Stimulated activated CD4-positive, alpha-beta T cell treated with anti-CD3 and anti-CD28 coated beads, Interleukin-4, amount 100 ng/mL, for 24 hours (primary cell): ENCODE measurements around the gene ERC1.

ENCODE experiments used
- DNase-seq: peaks from one replicate; pipeline ENCODE4 v3.0.0-alpha.2; 2020

Gene ERC1

DNA sequence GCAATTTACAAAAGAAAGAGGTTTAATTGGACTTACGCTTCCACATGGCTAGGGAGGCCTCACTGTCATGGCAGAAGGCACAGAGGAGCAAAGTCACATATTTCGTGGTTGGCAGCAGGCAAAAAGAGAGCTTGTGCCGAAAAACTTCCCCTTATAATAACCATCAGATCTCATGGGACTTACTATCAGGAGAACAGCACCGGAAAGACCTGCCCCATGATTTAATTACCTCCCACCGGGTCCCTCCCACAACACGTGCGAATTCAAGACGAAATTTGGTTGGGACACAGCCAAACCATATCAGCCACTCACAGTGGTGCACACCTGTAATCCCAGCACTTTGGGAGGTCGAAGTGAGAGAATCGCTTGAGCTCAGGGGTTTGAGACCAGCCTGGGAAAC is 534.8 kb downstream of the ERC1 start:
- DNase-seq, result no peak

DNA sequence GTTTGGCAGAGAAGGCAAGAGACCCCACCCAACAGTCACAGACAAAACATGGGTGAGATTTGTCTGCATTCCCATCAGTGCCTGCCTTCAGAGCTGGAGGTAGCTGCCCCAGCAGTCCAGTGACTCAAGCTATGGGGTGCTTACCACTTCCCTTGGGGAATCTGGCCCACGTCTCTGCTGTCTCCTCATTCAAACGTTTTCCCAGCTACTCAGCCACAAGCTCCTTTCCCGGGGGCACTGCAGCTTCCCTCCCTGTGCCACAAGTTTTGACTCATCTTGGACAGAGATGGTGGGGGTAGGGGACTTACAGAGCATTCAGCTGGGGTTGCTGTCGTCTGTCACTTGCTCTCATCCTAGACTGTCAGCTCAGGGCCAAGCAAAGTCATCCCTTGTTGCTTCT is 536.8 kb downstream of the ERC1 start:
- DNase-seq, result no peak

DNA sequence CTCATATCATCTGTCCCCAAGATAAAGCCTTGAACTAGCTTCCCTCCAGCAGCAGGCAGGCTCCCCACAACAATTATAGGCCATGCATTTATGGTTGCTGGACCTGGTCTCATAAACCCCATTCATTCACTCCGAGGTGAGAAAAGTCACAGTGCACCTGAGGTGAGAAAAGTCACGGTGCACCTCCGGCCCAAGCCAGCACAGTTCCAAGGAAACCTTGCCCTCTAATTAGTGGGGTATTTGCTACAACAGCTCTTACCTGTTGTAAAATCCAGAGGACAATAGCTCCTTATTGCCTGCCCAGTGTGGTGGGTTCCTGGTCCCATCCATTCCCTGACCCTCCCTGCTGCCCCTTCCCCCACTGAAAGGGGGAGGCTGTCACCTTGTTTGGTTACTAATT is 537.8 kb downstream of the ERC1 start:
- no peak for DNase-seq

DNA sequence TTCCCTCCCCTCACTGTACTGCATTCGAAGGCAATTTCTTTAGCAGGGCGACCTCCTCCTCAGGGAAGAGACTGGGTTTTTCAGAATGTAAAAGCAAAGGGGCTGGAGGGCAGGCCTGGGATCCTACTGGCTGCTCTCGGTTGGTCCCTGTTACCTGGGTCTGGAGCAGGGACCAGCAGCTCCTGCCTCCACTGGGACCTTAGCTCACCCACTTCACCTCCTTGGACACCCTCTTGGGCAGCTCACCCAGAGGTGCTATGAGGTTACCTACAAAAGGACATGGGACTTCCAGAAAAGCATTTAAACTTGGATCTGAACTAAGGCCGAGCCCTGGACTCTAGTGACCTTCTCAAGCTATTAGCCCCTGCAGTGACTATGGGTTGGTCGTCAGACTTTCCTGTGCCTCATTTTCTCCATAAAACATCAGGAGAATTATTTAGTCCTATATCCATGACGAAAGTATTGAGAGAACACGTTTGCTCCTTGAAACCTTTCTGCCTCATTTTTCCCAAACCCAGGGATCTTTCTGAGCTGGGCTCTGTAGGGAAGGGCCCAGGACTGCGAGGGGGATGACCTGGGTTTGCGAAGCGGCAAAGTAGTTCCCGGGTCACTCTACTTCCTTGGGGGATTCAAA is 538.3 kb downstream of the ERC1 start:
- no peak for DNase-seq

DNA sequence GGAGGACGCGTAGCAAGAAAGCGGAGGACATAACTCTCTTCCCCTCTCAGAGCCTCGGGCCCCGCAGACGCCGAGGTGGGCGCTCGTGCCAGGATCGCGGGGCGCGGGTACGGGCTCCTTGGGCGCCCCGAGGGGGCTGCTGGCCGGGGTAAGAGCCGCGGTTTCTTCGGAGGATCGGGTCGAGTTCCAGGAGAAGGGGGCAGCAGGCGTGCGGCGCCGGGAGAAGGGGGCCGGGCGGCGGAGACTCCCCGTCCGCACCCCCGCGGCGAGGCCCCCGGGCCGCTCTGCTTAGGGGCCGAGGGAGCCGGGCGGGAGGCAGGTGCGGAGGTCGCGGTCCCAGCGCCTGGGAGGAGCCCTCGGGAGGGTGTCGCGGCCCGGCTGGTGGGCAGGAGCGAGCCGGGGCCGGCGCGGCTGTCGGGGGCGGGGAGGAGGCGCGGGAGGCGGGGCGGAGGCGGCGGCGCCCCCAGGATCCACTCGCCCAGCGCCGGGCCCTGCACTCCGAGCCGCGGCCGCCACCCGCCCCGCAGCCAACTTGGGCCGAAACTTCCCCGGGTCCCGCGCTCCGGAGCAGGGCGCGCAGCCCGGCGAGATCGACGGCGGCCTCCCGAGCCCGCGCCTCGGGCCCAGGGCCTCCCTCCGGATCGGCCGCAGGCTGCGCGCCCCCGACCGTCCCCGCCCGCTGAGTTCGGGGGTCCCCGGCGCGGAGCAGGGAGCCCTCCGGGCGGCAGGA is 539.0 kb downstream of the ERC1 start:
- DNase-seq, result no peak

DNA sequence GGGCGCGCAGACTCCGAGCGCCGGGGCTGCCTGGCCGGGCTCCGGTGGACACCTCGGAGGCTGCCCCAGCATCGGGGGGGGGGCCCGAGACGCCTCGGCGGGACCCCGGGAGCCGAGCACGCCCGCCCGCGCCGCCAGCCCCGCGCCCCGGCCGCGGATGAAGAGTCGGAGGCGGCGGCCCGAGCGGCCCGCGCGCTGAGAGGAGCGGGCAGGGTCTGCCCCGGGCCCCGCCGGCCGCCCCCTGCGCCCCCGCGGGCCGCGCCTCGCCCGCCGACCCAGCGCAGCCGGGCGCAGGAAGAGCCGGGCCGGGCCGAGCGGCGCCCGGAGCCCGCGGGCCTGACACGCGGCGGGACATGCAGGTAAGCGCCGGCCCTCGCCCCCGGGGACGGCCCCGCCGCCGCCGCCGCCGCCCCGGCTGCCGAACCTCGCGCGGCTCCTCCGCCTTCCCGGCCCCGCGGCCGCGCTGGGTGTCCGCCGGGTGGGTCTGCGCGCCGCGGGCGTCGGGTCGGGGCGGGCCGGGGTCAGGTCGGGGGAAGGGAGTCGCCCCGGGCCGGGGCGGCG is 539.6 kb downstream of the ERC1 start:
- DNase-seq, result no peak

DNA sequence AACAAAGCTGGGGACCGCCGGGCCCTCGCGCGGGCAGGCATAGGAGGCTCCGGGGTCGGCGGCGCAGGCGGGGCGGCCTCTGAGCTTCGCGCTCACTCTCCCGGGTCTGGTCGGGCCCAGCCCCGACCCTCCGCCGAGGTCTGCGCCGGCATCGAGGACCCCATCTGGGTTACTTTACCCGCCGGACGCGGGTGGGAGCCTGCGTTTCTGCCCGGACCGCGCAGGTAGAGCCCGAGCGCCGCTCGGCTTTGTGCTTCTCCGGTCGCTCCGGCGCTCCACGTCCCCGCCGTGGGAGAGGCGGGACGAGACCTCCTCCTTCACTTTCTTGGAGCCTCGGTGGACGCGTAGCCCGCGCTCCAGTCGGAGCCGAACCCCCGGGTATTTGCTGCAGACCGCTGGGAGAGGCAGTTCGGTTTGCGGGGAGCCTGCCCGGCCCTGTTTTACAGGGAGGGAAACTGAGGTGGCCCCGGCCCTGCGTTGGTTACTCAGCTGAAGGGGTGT is 540.2 kb downstream of the ERC1 start:
- no peak for DNase-seq

DNA sequence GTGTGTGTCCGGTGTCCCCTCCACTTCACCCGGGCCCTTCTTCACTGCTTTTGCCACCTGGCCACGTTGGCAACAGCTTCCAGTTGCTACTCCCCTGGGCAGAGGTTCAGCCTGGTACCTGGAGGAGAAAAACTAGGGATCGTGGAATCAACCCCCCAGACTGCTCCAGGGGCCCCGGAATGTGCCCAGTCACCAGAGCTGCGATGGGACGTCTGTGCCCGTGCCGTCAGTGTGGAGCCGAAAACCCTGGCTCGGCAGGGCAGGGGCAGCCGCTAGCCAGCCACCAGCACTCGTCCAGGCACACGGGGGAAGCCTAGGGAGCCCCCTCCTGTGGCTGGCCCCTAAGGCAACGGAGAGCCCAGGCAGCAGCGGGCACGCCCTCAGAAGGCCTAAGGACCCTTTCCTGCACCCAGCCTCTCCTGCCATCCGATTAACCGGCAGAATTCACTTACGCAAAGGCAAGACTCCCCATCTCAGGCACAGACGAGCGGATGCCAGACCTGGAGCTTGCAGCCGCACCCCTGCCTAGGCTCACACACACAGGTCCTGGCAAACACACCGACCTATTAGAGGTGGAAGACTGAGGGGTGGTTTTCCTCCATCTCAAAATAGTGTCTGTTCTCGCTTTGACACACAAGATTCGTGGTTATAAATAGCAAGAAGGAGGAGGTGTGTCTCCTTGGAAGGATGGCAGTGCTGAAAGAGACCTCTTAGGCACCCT is 540.8 kb downstream of the ERC1 start:
- no peak for DNase-seq

DNA sequence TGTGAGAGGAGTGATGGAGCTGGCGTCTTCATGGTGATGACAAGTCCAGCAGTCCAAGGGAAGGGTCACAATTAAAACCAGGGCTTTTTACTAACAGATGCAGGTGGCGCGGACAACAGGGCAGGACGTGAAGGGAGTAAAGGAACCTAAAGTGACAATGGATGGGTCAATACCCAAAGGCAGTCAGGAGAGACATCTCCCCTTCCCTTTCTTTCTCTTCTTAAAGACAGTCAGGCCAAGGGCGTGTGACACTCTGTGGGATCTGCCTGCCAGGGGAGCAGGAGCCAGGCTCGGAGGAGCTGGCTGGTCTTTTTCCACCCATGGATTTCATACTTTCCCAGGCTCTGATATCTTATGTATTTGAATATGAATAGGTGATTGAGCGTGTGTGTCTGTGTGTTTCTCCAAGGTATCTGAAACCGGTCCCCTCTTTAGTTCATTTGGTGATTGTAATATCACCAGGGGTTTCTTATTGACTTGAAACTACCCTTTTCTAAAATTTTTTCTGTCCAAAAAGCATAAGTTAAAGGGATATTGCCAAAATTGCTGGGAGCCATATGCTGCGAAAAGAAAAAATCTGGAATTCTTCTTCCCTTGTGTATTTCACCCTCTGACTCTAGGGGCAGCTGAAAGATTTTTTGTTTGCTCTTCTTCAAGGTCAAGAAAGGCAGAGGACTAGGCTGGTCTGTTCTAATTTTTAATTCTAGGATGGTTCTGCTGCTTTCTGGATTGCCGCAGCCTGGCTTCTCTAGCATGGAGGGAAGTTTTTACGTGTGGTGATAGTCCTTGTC is 541.5 kb downstream of the ERC1 start:
- DNase-seq, result no peak

DNA sequence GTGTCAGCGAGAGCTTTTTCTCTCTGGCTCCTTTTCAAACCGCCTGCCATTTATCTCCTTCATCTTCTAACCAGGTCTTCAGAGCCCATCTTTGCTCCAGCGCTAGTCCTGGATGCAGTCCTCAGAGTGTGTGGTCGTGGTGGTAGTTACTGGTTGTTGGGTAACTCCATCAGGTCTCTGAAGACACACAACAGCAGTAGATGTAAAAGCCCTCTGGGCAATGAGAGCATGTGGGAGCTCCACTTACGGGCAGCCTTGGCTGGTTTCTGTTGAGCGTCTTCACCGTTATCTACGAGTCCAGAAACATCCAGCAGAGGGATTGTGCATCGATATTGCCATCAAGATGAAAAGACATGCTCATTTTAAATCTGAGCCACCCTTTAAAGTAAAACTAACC is 542.2 kb downstream of the ERC1 start:
- peak; percentile 25 for DNase-seq

DNA sequence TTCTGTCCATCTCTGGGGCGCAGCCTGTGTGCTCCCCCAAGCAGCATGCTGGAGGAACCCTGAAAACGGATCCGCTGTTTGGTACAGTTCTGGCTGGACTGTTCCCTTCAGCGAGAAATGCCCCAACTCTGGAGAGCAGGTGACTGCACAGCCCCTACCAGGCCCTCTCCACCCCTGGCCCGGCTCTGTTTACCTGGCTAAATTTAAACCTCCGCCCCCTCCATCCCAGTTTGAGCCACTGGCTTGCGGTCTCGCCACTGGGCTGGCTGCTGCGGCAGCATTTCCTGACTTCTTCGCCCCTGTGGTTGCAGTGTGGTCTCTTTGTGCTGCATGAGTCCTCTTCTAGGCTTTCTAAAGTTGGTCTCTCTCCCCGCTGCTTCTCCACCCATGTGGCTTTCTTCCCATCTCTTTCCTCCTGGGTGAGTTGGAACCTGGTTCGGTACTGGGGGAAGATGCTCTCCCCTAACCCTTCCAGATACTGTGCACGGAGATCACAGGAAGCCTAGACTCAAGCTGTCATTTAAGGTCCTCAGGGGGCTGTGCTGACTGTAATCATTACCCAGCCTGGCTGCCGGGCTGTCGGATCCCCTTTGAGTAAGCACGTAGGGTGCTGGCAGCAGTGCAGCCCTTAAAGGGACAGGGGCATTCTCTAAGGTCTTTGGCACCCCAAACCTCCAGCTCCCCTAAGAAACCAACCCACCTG is 542.7 kb downstream of the ERC1 start:
- peak; percentile 41 for DNase-seq

DNA sequence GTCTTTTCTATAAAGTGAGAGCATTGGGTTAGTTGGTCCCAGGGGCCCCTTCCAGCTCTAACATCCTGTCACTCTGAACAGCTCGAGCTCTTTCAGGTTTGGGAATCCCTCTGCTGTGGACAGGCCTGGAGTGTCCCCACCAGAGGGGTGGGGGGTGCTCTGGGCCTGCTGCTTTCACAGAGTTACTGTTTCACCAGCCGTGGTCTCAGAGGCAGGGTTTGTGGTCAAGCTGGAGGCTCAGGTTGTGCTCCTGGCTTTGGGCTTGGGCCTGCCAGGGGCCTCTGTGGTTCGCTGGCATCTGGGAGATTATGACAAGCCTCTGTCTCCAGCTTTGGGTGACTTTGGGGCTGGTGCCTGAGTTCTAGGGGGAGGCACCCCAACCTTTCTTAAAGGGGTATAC is 543.7 kb downstream of the ERC1 start:
- DNase-seq, result no peak

DNA sequence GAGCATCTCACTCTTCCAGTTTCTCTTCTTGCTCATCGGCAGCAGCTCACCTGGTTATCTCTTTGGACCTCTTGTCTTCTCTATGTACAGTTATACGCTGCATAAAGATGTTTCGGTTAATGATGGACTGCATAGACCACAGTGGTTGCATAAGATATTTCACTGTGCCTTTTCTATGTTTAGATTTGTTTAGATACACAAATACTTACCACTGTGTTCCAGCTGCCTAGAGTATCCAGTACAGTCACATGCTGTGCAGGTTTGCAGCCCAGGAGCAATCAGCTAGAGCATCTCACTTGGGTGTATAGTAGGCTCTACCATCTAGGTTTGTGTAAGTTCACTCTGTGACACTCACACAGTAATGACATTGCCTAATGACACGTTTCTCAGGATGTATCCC is 545.8 kb downstream of the ERC1 start:
- DNase-seq, result no peak

DNA sequence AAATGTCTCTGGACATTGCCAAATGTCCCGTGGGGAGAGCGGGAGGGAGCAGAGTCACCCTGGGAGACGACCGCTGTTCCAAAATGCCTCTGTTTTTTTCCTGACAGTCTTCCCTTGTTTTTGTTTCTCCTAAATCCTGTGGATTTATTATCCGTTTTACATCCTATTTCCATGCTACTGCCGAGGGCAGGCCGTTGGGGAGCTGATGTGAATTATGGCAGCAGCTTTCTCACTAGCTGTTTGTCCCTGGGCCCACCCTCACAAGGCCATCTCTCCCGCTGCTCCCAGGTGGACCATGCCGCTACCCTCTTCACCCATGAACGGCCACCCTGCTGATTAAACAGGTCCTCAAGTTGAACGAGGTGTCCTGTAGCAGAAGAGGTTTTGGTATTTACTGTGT is 548.1 kb downstream of the ERC1 start:
- DNase-seq, result no peak

DNA sequence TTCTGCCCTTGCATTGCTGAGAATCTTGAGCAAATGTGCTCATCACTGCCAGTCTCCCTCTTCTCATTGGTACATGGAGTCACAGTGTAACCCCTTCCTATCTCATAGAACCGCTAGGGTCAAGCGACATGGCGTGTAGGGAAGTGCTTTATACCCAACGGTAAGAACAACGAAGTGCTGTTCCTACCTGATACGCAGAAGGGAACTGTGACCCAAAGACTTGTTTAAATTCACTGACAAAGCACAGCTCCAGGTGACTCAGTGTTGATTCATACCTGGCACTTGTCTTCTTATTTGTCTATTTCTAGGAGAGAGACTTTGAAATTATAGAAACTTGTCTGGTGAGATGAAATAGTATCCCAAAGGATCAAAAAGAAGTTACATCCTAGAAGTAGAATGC is 549.7 kb downstream of the ERC1 start:
- no peak for DNase-seq

DNA sequence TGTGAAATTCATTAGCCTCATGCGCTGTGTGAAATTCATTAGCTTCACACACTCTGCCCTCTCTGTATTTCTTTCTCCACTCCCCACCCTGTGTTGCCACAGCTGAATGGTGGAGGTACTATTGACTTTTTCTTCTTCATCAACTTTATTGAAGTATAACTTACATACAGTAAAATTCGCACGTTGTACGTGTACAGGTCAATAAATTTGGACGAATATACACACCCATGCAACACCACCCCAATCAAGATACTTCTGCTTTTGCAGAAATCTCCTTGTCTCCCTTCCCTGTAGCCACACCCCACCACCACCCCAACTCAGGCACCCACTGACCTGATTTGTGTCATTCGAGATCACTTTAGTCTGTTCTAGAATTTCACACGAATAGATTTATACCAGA is 551.6 kb downstream of the ERC1 start:
- DNase-seq, result no peak

DNA sequence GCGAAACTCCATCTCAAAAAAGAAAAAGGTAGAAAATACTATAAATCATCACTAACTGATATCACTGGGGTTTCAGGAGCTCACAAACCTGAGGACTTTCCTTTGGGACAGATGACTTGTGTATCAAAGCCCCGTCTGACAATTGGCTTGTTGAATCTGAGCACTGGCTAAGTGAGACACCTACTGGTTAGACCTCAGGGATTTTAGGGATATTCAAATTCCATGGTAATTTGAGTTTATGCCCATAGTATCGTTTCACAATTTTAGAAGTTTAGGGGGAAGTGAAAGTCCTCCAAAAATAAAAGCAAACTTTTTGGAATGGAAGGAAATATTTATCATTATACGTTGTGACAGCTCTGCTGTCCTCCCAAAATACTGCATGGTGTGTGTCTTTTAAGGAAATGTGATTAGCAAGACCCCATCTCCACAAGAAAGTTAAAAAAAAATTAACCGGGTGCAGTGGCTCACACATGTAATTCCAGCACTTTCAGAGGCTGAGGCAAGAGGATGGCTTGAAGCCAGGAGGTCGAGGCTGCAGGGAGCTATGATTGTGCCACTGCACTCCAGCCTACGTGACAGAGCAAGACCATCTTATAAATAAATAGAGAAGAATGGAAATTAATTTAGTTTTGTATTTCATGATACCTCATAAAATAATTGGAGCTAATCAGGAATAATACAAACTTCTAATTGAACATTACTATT is 554.1 kb downstream of the ERC1 start:
- DNase-seq, result no peak
